NCI-H748 (cell line): ENCODE data around the gene C10orf71.

Experiments
- DNase-seq: peaks from one replicate; lab custom pipeline; 2025; ENCODE audit not compliant: unreplicated experiment; lab: John Stamatoyannopoulos, UW

The C10orf71 gene

DNA sequence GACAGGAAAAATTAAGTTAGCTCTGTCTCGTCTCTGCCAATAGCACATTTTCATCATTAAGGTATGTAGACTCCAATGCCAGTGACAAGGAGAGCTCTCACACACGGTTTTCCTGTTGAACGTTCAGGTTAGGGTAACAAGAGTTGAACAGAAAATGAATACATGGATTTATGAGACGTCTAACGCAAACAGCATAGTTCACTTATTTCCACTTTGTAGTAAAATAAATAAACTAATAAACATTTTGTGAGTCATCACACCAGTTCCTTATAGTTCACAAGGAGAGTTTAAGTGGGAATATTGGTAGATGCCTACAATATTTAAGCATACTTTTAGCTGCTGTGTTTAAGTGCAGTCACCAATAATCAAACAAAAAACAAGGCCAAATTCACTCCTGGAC, 75.8 kb downstream of the C10orf71 start:
- DNase-seq, result no peak

DNA sequence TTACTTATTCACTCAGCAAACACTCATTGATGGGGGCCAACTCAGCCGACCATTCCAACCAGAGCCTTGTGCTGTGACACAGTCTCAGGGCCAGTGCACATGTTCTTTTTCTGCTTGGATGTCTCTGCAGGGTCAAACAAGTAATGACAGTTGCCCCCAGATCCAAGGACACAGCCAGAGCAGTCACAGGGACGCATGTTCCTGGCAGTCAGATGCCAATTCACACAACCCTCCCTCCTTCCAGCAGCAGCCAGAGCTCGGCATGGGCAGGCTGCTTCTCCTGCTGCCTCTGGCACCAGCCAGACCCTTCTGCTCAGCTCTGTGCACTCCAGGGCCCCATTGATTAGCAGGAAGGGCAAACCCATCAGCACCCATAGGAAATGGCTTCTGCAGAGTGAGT, 76.6 kb downstream of the C10orf71 start:
- DNase-seq, result no peak
